ENCODE data around the gene SH3PXD2A.
"Not testable (repeated sequence)": the region's sequence is repeated elsewhere in the genome, so short reads cannot be mapped to it uniquely, and the experiment has no call there.

The SH3PXD2A gene

GRCh38 chr10:103732339-103733044 lies 122.9 kb downstream of the SH3PXD2A start (continued):
- no peak for TF ChIP-seq ZNF16 (tag by site-specific recombination; IDR thresholded peaks at IDR 0.05; ENCODE audit: low read depth)
- TF ChIP-seq ZNF555 (tag by site-specific recombination; conservative IDR thresholded peaks at IDR 0.05), result no peak
- TF ChIP-seq ZNF785 (tag by site-specific recombination; IDR thresholded peaks at IDR 0.05), result no peak
- TF ChIP-seq ZNF658 (tag by site-specific recombination; IDR thresholded peaks at IDR 0.05), result no peak
- TF ChIP-seq ZBTB8A (tag by site-specific recombination; IDR thresholded peaks at IDR 0.05), result no peak
- no peak for TF ChIP-seq ZFP3 (tag by site-specific recombination; IDR thresholded peaks at IDR 0.05; ENCODE audit: low read depth)
- no peak for TF ChIP-seq ZNF18 (tag by site-specific recombination; IDR thresholded peaks at IDR 0.05)
- TF ChIP-seq ZBTB7A (tag by site-specific recombination; IDR thresholded peaks at IDR 0.05; ENCODE audit: low read depth), result no peak
- no peak for TF ChIP-seq ZBTB1 (tag by site-specific recombination; IDR thresholded peaks at IDR 0.05)
- no peak for TF ChIP-seq ZNF155 (tag by site-specific recombination; IDR thresholded peaks at IDR 0.05)
- no peak for TF ChIP-seq ZNF664 (tag by site-specific recombination; IDR thresholded peaks at IDR 0.05)
- no peak for TF ChIP-seq MYNN (tag by site-specific recombination; IDR thresholded peaks at IDR 0.05; ENCODE audit: borderline replicate concordance)
- TF ChIP-seq ZNF280D (tag by site-specific recombination; IDR thresholded peaks at IDR 0.05), result no peak
- TF ChIP-seq ZNF37A (tag by site-specific recombination; IDR thresholded peaks at IDR 0.05), result no peak
- no peak for TF ChIP-seq HOXA7 (CRISPR knock-in tag; IDR thresholded peaks at IDR 0.05; ENCODE audit: borderline replicate concordance)

GRCh38 chr10:103731609-103732270 lies 123.6 kb downstream of the SH3PXD2A start:
- TF ChIP-seq GLI2 (tag by site-specific recombination; IDR thresholded peaks at IDR 0.05; ENCODE audit: borderline replicate concordance, low read depth), result no peak
- TF ChIP-seq SP7 (tag by site-specific recombination; IDR thresholded peaks at IDR 0.05), result no peak
- TF ChIP-seq ZNF664 (tag by site-specific recombination; IDR thresholded peaks at IDR 0.05), result no peak
- TF ChIP-seq KLF8 (tag by site-specific recombination; IDR thresholded peaks at IDR 0.05), result no peak
- no peak overlapping the region for H3K4me3 ChIP-seq (ENCODE audit: low read depth, low read length)
- no peaks in the 10 kb centered on the region for H3K36me3 ChIP-seq (ENCODE audit: control insufficient read depth in 2 of 2, insufficient read depth in 1 of 2, low read length in 2 of 2)
- CTCF ChIA-PET, result no interaction called here
- POLR2A ChIA-PET, result no interaction called here
- no peaks in the 10 kb centered on the region for H3K9me3 ChIP-seq (ENCODE audit: control insufficient read depth, insufficient read depth, low read depth, low read length)
- no peak overlapping the region for H3K27ac ChIP-seq (ENCODE audit: extremely low read depth, low read depth, low read length)
- H3K4me1 ChIP-seq (ENCODE audit: control insufficient read depth, insufficient read depth, low read length), result no peaks in the 10 kb centered on the region

- H3K27ac ChIP-seq (ENCODE audit: extremely low read depth, low read depth, low read length); H3K4me1 ChIP-seq (ENCODE audit: control insufficient read depth, insufficient read depth, low read length); H3K4me3 ChIP-seq (ENCODE audit: low read depth, low read length); POLR2A ChIA-PET; H3K36me3 ChIP-seq (ENCODE audit: control insufficient read depth in 2 of 2, insufficient read depth in 1 of 2, low read length in 2 of 2); CTCF ChIA-PET; H3K9me3 ChIP-seq (ENCODE audit: control insufficient read depth, insufficient read depth, low read depth, low read length): not testable (repeated sequence)
- 0 out of 2 replicates have a peak, but pooled peaks have one; percentile 58 for TF ChIP-seq ZNF121 (tag by site-specific recombination; IDR thresholded peaks at IDR 0.05)
- TF ChIP-seq ZNF600 (tag by site-specific recombination; IDR thresholded peaks at IDR 0.05), result 0 out of 2 replicates have a peak, but pooled peaks have one; percentile 41
Measured at GRCh38 chr10:103731026-103731425, 124.3 kb downstream of the SH3PXD2A start.
